Measurements from ENCODE around the gene KLRF1.

DNA sequence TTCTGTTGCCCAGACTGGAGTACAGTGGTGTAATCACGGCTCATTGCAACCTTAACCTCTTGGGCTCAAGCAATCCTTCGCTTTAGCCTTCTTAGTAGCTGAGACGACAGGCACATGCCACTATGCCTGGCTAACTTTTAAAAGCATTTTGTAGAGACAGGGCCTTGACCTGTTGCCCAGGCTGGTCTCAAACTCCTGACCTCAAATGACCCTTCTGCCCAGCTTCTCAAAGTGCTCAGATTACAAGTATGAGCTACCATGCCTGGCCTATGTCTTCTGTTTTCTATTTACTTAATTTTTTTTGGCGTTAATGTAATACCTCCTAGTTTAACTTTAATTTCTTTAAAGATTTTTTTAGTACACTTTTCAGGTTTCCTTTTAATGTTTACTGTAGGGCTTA is 20.6 kb upstream of the KLRF1 start:
- TF ChIP-seq, protein P1, sequence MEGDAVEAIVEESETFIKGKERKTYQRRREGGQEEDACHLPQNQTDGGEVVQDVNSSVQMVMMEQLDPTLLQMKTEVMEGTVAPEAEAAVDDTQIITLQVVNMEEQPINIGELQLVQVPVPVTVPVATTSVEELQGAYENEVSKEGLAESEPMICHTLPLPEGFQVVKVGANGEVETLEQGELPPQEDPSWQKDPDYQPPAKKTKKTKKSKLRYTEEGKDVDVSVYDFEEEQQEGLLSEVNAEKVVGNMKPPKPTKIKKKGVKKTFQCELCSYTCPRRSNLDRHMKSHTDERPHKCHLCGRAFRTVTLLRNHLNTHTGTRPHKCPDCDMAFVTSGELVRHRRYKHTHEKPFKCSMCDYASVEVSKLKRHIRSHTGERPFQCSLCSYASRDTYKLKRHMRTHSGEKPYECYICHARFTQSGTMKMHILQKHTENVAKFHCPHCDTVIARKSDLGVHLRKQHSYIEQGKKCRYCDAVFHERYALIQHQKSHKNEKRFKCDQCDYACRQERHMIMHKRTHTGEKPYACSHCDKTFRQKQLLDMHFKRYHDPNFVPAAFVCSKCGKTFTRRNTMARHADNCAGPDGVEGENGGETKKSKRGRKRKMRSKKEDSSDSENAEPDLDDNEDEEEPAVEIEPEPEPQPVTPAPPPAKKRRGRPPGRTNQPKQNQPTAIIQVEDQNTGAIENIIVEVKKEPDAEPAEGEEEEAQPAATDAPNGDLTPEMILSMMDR (IDR thresholded peaks at IDR 0.05 in 2 of 3, conservative IDR thresholded peaks at IDR 0.05 in 1 of 3; ENCODE audit: borderline replicate concordance in 1 of 3, insufficient read depth in 1 of 3, low read depth in 2 of 3, low read length in 2 of 3) = no peak
- TF ChIP-seq REST (IDR thresholded peaks at IDR 0.05; ENCODE audit: low read depth) (no peak), ATF3 (IDR thresholded peaks at IDR 0.05) (no peak), EGR1 (IDR thresholded peaks at IDR 0.05; ENCODE audit: low read depth) (no peak), POLR2AphosphoS5 (IDR thresholded peaks at IDR 0.05; ENCODE audit: low read depth, low read length) (no peak), ZNF274 (IDR thresholded peaks at IDR 0.05; ENCODE audit: low read depth, low read length) (no peak), POLR2A (IDR thresholded peaks at IDR 0.05; ENCODE audit: borderline replicate concordance, extremely low read depth, insufficient read depth, insufficient read length) (no peak), SIN3A (IDR thresholded peaks at IDR 0.05; ENCODE audit: low read depth) (no peak), EZH2 (IDR thresholded peaks at IDR 0.05) (no peak), JUND (IDR thresholded peaks at IDR 0.05) (no peak), TCF7L2 (IDR thresholded peaks at IDR 0.05; ENCODE audit: borderline replicate concordance, extremely low read depth, insufficient read depth, insufficient read length) (no peak), ZBTB33 (IDR thresholded peaks at IDR 0.05; ENCODE audit: extremely low read depth, insufficient replicate concordance, low read length) (no peak), MAX (IDR thresholded peaks at IDR 0.05) (no peak)
